ENCODE data around the gene TBL1X.

The TBL1X gene

GRCh38 chrX:9482408-9482807, 17.6 kb downstream of the TBL1X start:
- H3K27ac ChIP-seq (ENCODE audit: low read depth, low read length) = no peak overlapping the region
- H3K27me3 ChIP-seq (ENCODE audit: insufficient read depth, low read length) = no peaks in the 10 kb centered on the region
- WGBS = 96% methylated on average over 2 of the region's 2 CpGs
- no peaks in the 10 kb centered on the region for H3K36me3 ChIP-seq (ENCODE audit: insufficient read depth, low read length)
- no peaks in the 10 kb centered on the region for H3K9me3 ChIP-seq (ENCODE audit: insufficient read depth, low read depth, low read length)
- H3K4me1 ChIP-seq (ENCODE audit: insufficient read depth, low read length) = 0 out of 2 replicates have a peak, but pooled peaks cover 4% of the 10 kb centered on the region
- no peak overlapping the region for H3K9ac ChIP-seq (ENCODE audit: low read depth, low read length)
- no peak overlapping the region for H3K4me3 ChIP-seq (ENCODE audit: low read length)

GRCh38 chrX:9482837-9483236, 18.0 kb downstream of the TBL1X start:
- H3K27ac ChIP-seq (ENCODE audit: low read depth, low read length) = no peak overlapping the region
- 0 out of 2 replicates have a peak, but pooled peaks cover 4% of the 10 kb centered on the region for H3K4me1 ChIP-seq (ENCODE audit: insufficient read depth, low read length)
- no peak overlapping the region for H3K9ac ChIP-seq (ENCODE audit: low read depth, low read length)
- H3K27me3 ChIP-seq (ENCODE audit: insufficient read depth, low read length) = no peaks in the 10 kb centered on the region
- WGBS = 45% methylated on average over 3 of the region's 3 CpGs
- H3K9me3 ChIP-seq (ENCODE audit: insufficient read depth, low read depth, low read length) = no peaks in the 10 kb centered on the region
- no peaks in the 10 kb centered on the region for H3K36me3 ChIP-seq (ENCODE audit: insufficient read depth, low read length)
- no peak overlapping the region for H3K4me3 ChIP-seq (ENCODE audit: low read length)

DNA sequence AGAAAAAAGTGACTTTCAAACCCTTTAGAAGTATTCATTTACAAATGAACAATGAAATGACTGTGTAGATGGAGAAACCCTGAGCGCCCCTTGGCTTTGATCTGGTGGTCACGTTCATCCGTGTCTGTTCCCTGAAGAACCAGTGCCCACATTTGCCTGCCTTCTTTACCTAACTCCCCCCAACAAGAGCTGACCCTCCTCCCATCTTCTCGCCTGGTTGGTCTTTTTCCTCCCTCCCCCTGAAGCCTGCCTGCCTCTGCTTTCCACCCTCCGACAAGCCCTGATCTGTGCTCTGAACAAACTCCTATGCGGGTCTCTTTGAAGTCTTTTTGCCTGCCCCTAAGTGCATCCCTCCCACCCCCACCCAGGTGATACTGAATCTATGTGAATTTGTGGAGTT, 18.5 kb downstream of the TBL1X start:
- H3K4me3 ChIP-seq (ENCODE audit: low read length) = no peak overlapping the region
- H3K4me1 ChIP-seq (ENCODE audit: insufficient read depth, low read length) = 0 out of 2 replicates have a peak, but pooled peaks cover 4% of the 10 kb centered on the region
- no peaks in the 10 kb centered on the region for H3K36me3 ChIP-seq (ENCODE audit: insufficient read depth, low read length)
- no peak overlapping the region for H3K27ac ChIP-seq (ENCODE audit: low read depth, low read length)
- H3K9ac ChIP-seq (ENCODE audit: low read depth, low read length) = no peak overlapping the region
- 23% methylated on average over 5 of the region's 6 CpGs for WGBS
- no peaks in the 10 kb centered on the region for H3K9me3 ChIP-seq (ENCODE audit: insufficient read depth, low read depth, low read length)
- H3K27me3 ChIP-seq (ENCODE audit: insufficient read depth, low read length) = no peaks in the 10 kb centered on the region

- WGBS = 100% methylated on average over 2 of the region's 3 CpGs
Observed at GRCh38 chrX:9486786-9487387, 22.0 kb downstream of the TBL1X start.

GRCh38 chrX:9488586-9488985, 23.7 kb downstream of the TBL1X start:
- 73% methylated on average over 4 of the region's 4 CpGs for WGBS
- H3K9me3 ChIP-seq (ENCODE audit: insufficient read depth, low read depth, low read length) = no peaks in the 10 kb centered on the region
- H3K36me3 ChIP-seq (ENCODE audit: insufficient read depth, low read length) = no peaks in the 10 kb centered on the region
- no peaks in the 10 kb centered on the region for H3K4me1 ChIP-seq (ENCODE audit: insufficient read depth, low read length)
- no peak overlapping the region for H3K9ac ChIP-seq (ENCODE audit: low read depth, low read length)
- no peak overlapping the region for H3K27ac ChIP-seq (ENCODE audit: low read depth, low read length)
- H3K27me3 ChIP-seq (ENCODE audit: insufficient read depth, low read length) = no peaks in the 10 kb centered on the region
- no peak overlapping the region for H3K4me3 ChIP-seq (ENCODE audit: low read length)

More at GRCh38 chrX:9486786-9487387, 22.0 kb downstream of the TBL1X start:
- no peak overlapping the region for H3K9ac ChIP-seq (ENCODE audit: low read depth, low read length)
- no peaks in the 10 kb centered on the region for H3K27me3 ChIP-seq (ENCODE audit: insufficient read depth, low read length)
- H3K4me1 ChIP-seq (ENCODE audit: insufficient read depth, low read length) = 0 out of 2 replicates have a peak, but pooled peaks cover 4% of the 10 kb centered on the region
- H3K27ac ChIP-seq (ENCODE audit: low read depth, low read length) = no peak overlapping the region
- no peaks in the 10 kb centered on the region for H3K36me3 ChIP-seq (ENCODE audit: insufficient read depth, low read length)
- H3K4me3 ChIP-seq (ENCODE audit: low read length) = no peak overlapping the region
- H3K9me3 ChIP-seq (ENCODE audit: insufficient read depth, low read depth, low read length) = no peaks in the 10 kb centered on the region

- Histone ChIP-seq H3K36me3 (ENCODE audit: insufficient read depth, low read length) (no peaks in the 10 kb centered on the region), H3K9me3 (ENCODE audit: insufficient read depth, low read depth, low read length) (no peaks in the 10 kb centered on the region), H3K9ac (ENCODE audit: low read depth, low read length) (no peak overlapping the region), H3K27ac (ENCODE audit: low read depth, low read length) (no peak overlapping the region), H3K27me3 (ENCODE audit: insufficient read depth, low read length) (no peaks in the 10 kb centered on the region), H3K4me1 (ENCODE audit: insufficient read depth, low read length) (no peaks in the 10 kb centered on the region), H3K4me3 (ENCODE audit: low read length) (no peak overlapping the region)
- WGBS = no CpG with 5 or more reads among the region's 1 CpG
Observed at GRCh38 chrX:9489234-9489633, 24.4 kb downstream of the TBL1X start.

DNA sequence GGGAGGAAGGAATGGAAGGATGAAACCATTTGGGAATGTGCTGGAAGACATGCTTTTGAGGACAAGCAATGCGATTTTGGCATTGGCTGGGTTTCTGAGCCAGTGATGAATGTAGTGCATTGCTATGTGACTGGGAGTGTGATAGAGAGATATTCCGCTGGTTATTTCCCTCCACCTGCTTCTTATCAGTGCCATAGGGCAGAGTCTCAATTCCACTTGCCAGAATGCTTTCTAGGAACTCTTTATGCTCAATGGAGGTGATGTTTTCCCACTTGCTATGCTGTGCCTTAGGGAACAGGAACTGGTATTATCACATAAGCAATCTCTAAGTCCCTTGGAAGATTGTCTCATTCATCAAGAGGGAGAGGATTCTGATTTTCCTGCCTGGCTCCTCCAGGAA, 28.0 kb downstream of the TBL1X start:
- H3K36me3 ChIP-seq (ENCODE audit: insufficient read depth, low read length) = no peaks in the 10 kb centered on the region; the same call in 1 of the 2 replicates
- no peaks in the 10 kb centered on the region for H3K9me3 ChIP-seq (ENCODE audit: insufficient read depth, low read depth, low read length)
- 98% methylated on average over 2 of the region's 2 CpGs for WGBS
- H3K4me3 ChIP-seq (ENCODE audit: low read length) = no peak overlapping the region
- no peaks in the 10 kb centered on the region for H3K27me3 ChIP-seq (ENCODE audit: insufficient read depth, low read length)
- 0 out of 2 replicates have a peak, but pooled peaks cover 6% of the 10 kb centered on the region for H3K4me1 ChIP-seq (ENCODE audit: insufficient read depth, low read length)
- H3K27ac ChIP-seq (ENCODE audit: low read depth, low read length) = no peak overlapping the region
- H3K9ac ChIP-seq (ENCODE audit: low read depth, low read length) = no peak overlapping the region

DNA sequence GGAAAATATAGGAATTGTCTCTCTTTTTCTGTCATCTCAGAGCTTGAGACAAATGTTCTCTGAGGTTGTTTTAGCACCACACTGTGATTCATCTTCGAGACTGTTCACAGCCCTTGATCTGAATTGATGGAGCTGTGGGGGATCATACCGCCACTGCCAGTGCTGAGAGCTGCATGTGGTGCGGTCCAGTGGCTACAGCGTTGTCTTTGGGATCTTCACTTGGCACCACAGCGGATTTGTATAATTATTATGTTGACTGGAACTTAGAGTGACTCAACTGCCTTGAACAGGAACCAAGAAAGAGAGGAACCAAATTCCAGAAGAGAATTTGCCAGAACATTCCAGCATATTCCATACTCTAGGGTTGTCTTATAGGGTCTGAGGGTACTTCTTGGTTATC, 29.1 kb downstream of the TBL1X start:
- Histone ChIP-seq H3K4me3 (ENCODE audit: low read length) (no peak overlapping the region), H3K9me3 (ENCODE audit: insufficient read depth, low read depth, low read length) (no peaks in the 10 kb centered on the region), H3K27me3 (ENCODE audit: insufficient read depth, low read length) (no peaks in the 10 kb centered on the region), H3K4me1 (ENCODE audit: insufficient read depth, low read length) (0 out of 2 replicates have a peak, but pooled peaks cover 6% of the 10 kb centered on the region), H3K27ac (ENCODE audit: low read depth, low read length) (no peak overlapping the region), H3K36me3 (ENCODE audit: insufficient read depth, low read length) (no peaks in the 10 kb centered on the region; the same call in 1 of the 2 replicates), H3K9ac (ENCODE audit: low read depth, low read length) (no peak overlapping the region)
- 93% methylated on average over 5 of the region's 5 CpGs for WGBS

DNA sequence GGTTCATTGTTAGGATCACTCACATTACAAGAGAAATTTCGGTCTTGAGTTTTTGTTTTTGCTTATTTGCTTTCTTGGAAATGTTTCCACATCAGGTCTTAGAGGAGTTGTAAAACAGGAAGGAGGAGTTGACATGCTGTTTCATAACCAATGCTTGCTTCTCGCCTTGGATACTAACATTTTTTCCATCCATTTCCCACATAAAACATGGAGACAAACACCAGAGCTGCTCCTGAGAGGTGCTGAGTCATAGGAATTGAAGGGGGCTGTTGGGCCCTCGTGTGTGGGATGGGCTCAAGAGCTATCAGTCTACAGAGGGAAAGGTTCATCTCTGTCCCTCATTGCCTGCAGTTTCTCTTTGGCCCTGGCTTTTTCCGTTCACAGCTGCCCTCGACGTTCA, 29.9 kb downstream of the TBL1X start:
- H3K4me1 ChIP-seq (ENCODE audit: insufficient read depth, low read length) = 0 out of 2 replicates have a peak, but pooled peaks cover 6% of the 10 kb centered on the region
- H3K4me3 ChIP-seq (ENCODE audit: low read length) = no peak overlapping the region
- H3K27ac ChIP-seq (ENCODE audit: low read depth, low read length) = no peak overlapping the region
- 80% methylated on average over 5 of the region's 6 CpGs for WGBS
- no peaks in the 10 kb centered on the region for H3K9me3 ChIP-seq (ENCODE audit: insufficient read depth, low read depth, low read length)
- H3K27me3 ChIP-seq (ENCODE audit: insufficient read depth, low read length) = no peaks in the 10 kb centered on the region
- no peaks in the 10 kb centered on the region; the same call in 1 of the 2 replicates for H3K36me3 ChIP-seq (ENCODE audit: insufficient read depth, low read length)
- H3K9ac ChIP-seq (ENCODE audit: low read depth, low read length) = no peak overlapping the region

DNA sequence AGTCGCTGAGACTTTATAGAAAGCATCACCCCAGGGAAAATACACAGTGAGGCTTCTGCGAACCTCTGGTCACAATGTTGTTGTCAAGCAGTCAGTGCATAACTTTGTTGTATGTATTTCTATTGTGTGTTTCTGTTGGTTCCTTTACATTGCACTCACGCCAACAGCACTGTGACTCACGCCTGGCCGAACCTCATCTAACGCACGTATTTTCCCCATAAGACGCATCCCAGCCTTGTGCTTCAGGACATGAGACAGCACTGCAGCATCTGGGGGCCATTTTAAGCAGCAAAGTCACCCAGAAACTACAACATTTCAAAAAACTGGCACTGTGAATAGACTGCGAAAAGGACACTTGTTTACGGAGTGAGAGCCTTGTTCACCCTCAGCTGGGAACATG, 30.6 kb downstream of the TBL1X start:
- no peak overlapping the region for H3K9ac ChIP-seq (ENCODE audit: low read depth, low read length)
- H3K27ac ChIP-seq (ENCODE audit: low read depth, low read length) = no peak overlapping the region
- H3K4me1 ChIP-seq (ENCODE audit: insufficient read depth, low read length) = 0 out of 2 replicates have a peak, but pooled peaks cover 6% of the 10 kb centered on the region
- WGBS = 97% methylated on average over 10 of the region's 10 CpGs
- H3K27me3 ChIP-seq (ENCODE audit: insufficient read depth, low read length) = no peaks in the 10 kb centered on the region
- no peaks in the 10 kb centered on the region for H3K9me3 ChIP-seq (ENCODE audit: insufficient read depth, low read depth, low read length)
- no peak overlapping the region for H3K4me3 ChIP-seq (ENCODE audit: low read length)
- no peaks in the 10 kb centered on the region; the same call in 1 of the 2 replicates for H3K36me3 ChIP-seq (ENCODE audit: insufficient read depth, low read length)

DNA sequence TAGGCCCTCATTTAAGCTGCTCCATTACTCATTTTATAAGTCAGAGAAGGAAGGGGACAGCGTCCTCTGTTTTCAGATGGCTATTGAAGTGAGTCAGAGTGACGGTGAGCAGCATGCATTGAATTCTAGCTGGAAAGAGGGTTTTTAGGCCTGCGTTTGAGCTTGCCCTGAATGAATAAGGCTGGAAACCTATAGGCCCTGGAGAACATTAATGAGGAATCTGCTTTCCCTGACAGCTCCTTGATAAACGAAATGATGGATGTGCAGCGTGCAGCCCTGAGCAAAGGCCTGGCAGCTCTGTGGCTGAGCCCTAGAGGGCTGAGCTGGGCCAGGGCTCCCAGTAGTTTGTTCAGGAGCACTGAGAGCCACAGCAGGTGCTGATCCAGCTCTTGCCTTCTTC, 33.4 kb downstream of the TBL1X start:
- H3K9me3 ChIP-seq (ENCODE audit: insufficient read depth, low read depth, low read length) = no peaks in the 10 kb centered on the region
- WGBS = 85% methylated on average over 5 of the region's 5 CpGs
- no peak overlapping the region for H3K4me3 ChIP-seq (ENCODE audit: low read length)
- H3K36me3 ChIP-seq (ENCODE audit: insufficient read depth, low read length) = peaks cover 12% of the 10 kb centered on the region
- H3K4me1 ChIP-seq (ENCODE audit: insufficient read depth, low read length) = 0 out of 2 replicates have a peak, but pooled peaks cover 6% of the 10 kb centered on the region
- no peak overlapping the region for H3K27ac ChIP-seq (ENCODE audit: low read depth, low read length)
- no peaks in the 10 kb centered on the region for H3K27me3 ChIP-seq (ENCODE audit: insufficient read depth, low read length)
- no peak overlapping the region for H3K9ac ChIP-seq (ENCODE audit: low read depth, low read length)

Measured in HUES64 (cell line).